ENCODE data around the gene ROPN1L.

ROPN1L gene

GRCh38 chr5:10427201-10427600 lies 14.5 kb upstream of the ROPN1L start:
- Histone ChIP-seq H3K9me3 (replicated peaks in 1 of 2; ENCODE audit: control insufficient read depth in 2 of 2, insufficient read depth in 1 of 2, low read depth in 1 of 2, low read length in 2 of 2) (no peaks in the 10 kb centered on the region), H4K8ac (ENCODE audit: low read depth, low read length) (no peak overlapping the region), H3K79me1 (ENCODE audit: low read depth, low read length) (no peaks in the 10 kb centered on the region), H2AK5ac (ENCODE audit: low read depth, low read length) (no peak overlapping the region), H3K4me2 (ENCODE audit: insufficient read depth, low read length, poor library complexity, severe bottlenecking) (no peak overlapping the region), H3K9ac (ENCODE audit: low read depth, low read length, poor library complexity) (no peak overlapping the region), H3K27ac (replicated peaks; ENCODE audit: low read length) (no peak overlapping the region), H2BK15ac (ENCODE audit: low read length) (no peak overlapping the region), H2AFZ (ENCODE audit: low read length) (no peak overlapping the region), H3K4me3 (ENCODE audit: low read length in 2 of 2) (no peak overlapping the region), H2BK120ac (ENCODE audit: low read depth, low read length) (no peak overlapping the region), H3K4me1 (ENCODE audit: control insufficient read depth in 2 of 2, insufficient read depth in 1 of 2, low read depth in 1 of 2, low read length in 2 of 2) (no peaks in the 10 kb centered on the region), H4K91ac (ENCODE audit: low read depth, low read length, poor library complexity) (no peak overlapping the region), H2BK5ac (ENCODE audit: low read length) (no peak overlapping the region), H3K27me3 (ENCODE audit: control insufficient read depth in 3 of 3, insufficient read depth in 3 of 3, low read depth in 1 of 3, low read length in 3 of 3) (no peaks in the 10 kb centered on the region), H3K14ac (ENCODE audit: low read length) (no peak overlapping the region), H2BK12ac (ENCODE audit: low read length) (no peak overlapping the region), H3K18ac (ENCODE audit: low read length) (no peak overlapping the region), H3K4ac (ENCODE audit: low read length) (no peak overlapping the region), H3K36me3 (replicated peaks in 1 of 2; ENCODE audit: control insufficient read depth in 2 of 2, insufficient read depth in 2 of 2, low read length in 2 of 2) (peaks cover 23 to 98% of the 10 kb centered on the region in 2 donors), H3K23ac (ENCODE audit: low read depth, low read length, poor library complexity) (no peak overlapping the region)
- no peak for DNase-seq (ENCODE audit: low spot score)
- no CpG with 5 or more reads among the region's 2 CpGs for WGBS, 2 donors (ENCODE audit: extremely low coverage in 2 of 2, insufficient read length in 2 of 2, insufficient replicate concordance in 1 of 2)

- Histone ChIP-seq H2BK15ac (ENCODE audit: low read length) (no peak overlapping the region), H3K4me3 (ENCODE audit: low read length in 2 of 2) (no peak overlapping the region), H3K4me1 (ENCODE audit: control insufficient read depth in 2 of 2, insufficient read depth in 1 of 2, low read depth in 1 of 2, low read length in 2 of 2) (no peaks in the 10 kb centered on the region), H3K4ac (ENCODE audit: low read length) (no peak overlapping the region), H3K23ac (ENCODE audit: low read depth, low read length, poor library complexity) (no peak overlapping the region), H3K79me1 (ENCODE audit: low read depth, low read length) (no peaks in the 10 kb centered on the region), H3K9ac (ENCODE audit: low read depth, low read length, poor library complexity) (no peak overlapping the region), H2BK12ac (ENCODE audit: low read length) (no peak overlapping the region), H3K9me3 (replicated peaks in 1 of 2; ENCODE audit: control insufficient read depth in 2 of 2, insufficient read depth in 1 of 2, low read depth in 1 of 2, low read length in 2 of 2) (no peaks in the 10 kb centered on the region), H3K27ac (replicated peaks; ENCODE audit: low read length) (no peak overlapping the region), H3K27me3 (ENCODE audit: control insufficient read depth in 3 of 3, insufficient read depth in 3 of 3, low read depth in 1 of 3, low read length in 3 of 3) (no peaks in the 10 kb centered on the region), H2BK5ac (ENCODE audit: low read length) (no peak overlapping the region), H3K18ac (ENCODE audit: low read length) (no peak overlapping the region), H3K14ac (ENCODE audit: low read length) (no peak overlapping the region), H2AK5ac (ENCODE audit: low read depth, low read length) (no peak overlapping the region), H4K91ac (ENCODE audit: low read depth, low read length, poor library complexity) (no peak overlapping the region), H2BK120ac (ENCODE audit: low read depth, low read length) (no peak overlapping the region), H3K4me2 (ENCODE audit: insufficient read depth, low read length, poor library complexity, severe bottlenecking) (no peak overlapping the region), H3K36me3 (replicated peaks in 1 of 2; ENCODE audit: control insufficient read depth in 2 of 2, insufficient read depth in 2 of 2, low read length in 2 of 2) (peaks cover 27 to 98% of the 10 kb centered on the region in 2 donors), H2AFZ (ENCODE audit: low read length) (no peak overlapping the region), H4K8ac (ENCODE audit: low read depth, low read length) (no peak overlapping the region)
- no CpG with 5 or more reads among the region's 2 CpGs for WGBS, 2 donors (ENCODE audit: extremely low coverage in 2 of 2, insufficient read length in 2 of 2, insufficient replicate concordance in 1 of 2)
- no peak for DNase-seq (ENCODE audit: low spot score)
Observed at GRCh38 chr5:10427978-10428377, 13.7 kb upstream of the ROPN1L start.

DNA sequence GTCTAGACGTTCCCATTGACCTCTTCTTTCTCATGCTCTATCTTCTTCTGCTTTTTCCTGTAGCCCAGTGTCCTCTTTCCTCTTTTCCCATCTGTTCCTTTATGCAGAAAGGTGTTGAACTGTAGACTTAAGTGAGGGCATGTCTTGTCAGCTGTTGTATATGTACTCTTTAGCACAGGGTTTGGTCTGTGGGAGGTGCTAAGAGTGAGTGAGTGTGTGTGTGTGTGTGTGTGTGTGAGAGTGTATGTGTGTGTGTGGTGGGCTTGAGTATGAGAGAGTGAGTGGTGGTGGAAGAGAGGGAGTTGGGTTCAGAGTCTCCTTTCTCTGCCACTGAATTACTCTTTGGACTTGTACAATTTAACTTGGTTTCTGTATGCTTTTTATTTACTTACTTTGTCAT lies 10.3 kb upstream of the ROPN1L start:
- Histone ChIP-seq H3K14ac (ENCODE audit: low read length) (no peak overlapping the region), H2BK5ac (ENCODE audit: low read length) (no peak overlapping the region), H3K4me1 (ENCODE audit: control insufficient read depth in 2 of 2, insufficient read depth in 1 of 2, low read depth in 1 of 2, low read length in 2 of 2) (no peaks in the 10 kb centered on the region), H2BK12ac (ENCODE audit: low read length) (no peak overlapping the region), H3K23ac (ENCODE audit: low read depth, low read length, poor library complexity) (no peak overlapping the region), H3K4ac (ENCODE audit: low read length) (no peak overlapping the region), H3K27ac (replicated peaks; ENCODE audit: low read length) (no peak overlapping the region), H3K9ac (ENCODE audit: low read depth, low read length, poor library complexity) (no peak overlapping the region), H2AK5ac (ENCODE audit: low read depth, low read length) (no peak overlapping the region), H2BK15ac (ENCODE audit: low read length) (no peak overlapping the region), H3K27me3 (ENCODE audit: control insufficient read depth in 3 of 3, insufficient read depth in 3 of 3, low read depth in 1 of 3, low read length in 3 of 3) (no peaks in the 10 kb centered on the region), H4K91ac (ENCODE audit: low read depth, low read length, poor library complexity) (no peak overlapping the region), H3K4me2 (ENCODE audit: insufficient read depth, low read length, poor library complexity, severe bottlenecking) (no peak overlapping the region), H3K79me1 (ENCODE audit: low read depth, low read length) (no peaks in the 10 kb centered on the region), H3K18ac (ENCODE audit: low read length) (no peak overlapping the region), H2AFZ (ENCODE audit: low read length) (no peak overlapping the region), H3K9me3 (replicated peaks in 1 of 2; ENCODE audit: control insufficient read depth in 2 of 2, insufficient read depth in 1 of 2, low read depth in 1 of 2, low read length in 2 of 2) (no peaks in the 10 kb centered on the region), H3K36me3 (replicated peaks in 1 of 2; ENCODE audit: control insufficient read depth in 2 of 2, insufficient read depth in 2 of 2, low read length in 2 of 2) (peaks cover 28 to 97% of the 10 kb centered on the region in 2 donors), H2BK120ac (ENCODE audit: low read depth, low read length) (no peak overlapping the region), H4K8ac (ENCODE audit: low read depth, low read length) (no peak overlapping the region), H3K4me3 (ENCODE audit: low read length in 2 of 2) (no peak overlapping the region)
- WGBS, 2 donors (ENCODE audit: extremely low coverage in 2 of 2, insufficient read length in 2 of 2, insufficient replicate concordance in 1 of 2), result no CpG with 5 or more reads among the region's 1 CpG
- no peak for DNase-seq (ENCODE audit: low spot score)

- Histone ChIP-seq H2BK15ac (ENCODE audit: low read length) (no peak overlapping the region), H3K27ac (replicated peaks; ENCODE audit: low read length) (no peak overlapping the region), H3K4me1 (ENCODE audit: control insufficient read depth in 2 of 2, insufficient read depth in 1 of 2, low read depth in 1 of 2, low read length in 2 of 2) (no peaks in the 10 kb centered on the region), H4K8ac (ENCODE audit: low read depth, low read length) (no peak overlapping the region), H2AFZ (ENCODE audit: low read length) (no peak overlapping the region), H3K79me1 (ENCODE audit: low read depth, low read length) (no peaks in the 10 kb centered on the region), H2BK5ac (ENCODE audit: low read length) (no peak overlapping the region), H3K9ac (ENCODE audit: low read depth, low read length, poor library complexity) (no peak overlapping the region), H2BK120ac (ENCODE audit: low read depth, low read length) (no peak overlapping the region), H3K9me3 (replicated peaks in 1 of 2; ENCODE audit: control insufficient read depth in 2 of 2, insufficient read depth in 1 of 2, low read depth in 1 of 2, low read length in 2 of 2) (no peaks in the 10 kb centered on the region), H3K4me2 (ENCODE audit: insufficient read depth, low read length, poor library complexity, severe bottlenecking) (no peak overlapping the region), H3K14ac (ENCODE audit: low read length) (no peak overlapping the region), H3K4ac (ENCODE audit: low read length) (no peak overlapping the region), H3K27me3 (ENCODE audit: control insufficient read depth in 3 of 3, insufficient read depth in 3 of 3, low read depth in 1 of 3, low read length in 3 of 3) (no peaks in the 10 kb centered on the region), H3K36me3 (replicated peaks in 1 of 2; ENCODE audit: control insufficient read depth in 2 of 2, insufficient read depth in 2 of 2, low read length in 2 of 2) (peaks cover 25 to 96% of the 10 kb centered on the region in 2 donors), H2BK12ac (ENCODE audit: low read length) (no peak overlapping the region), H2AK5ac (ENCODE audit: low read depth, low read length) (no peak overlapping the region), H4K91ac (ENCODE audit: low read depth, low read length, poor library complexity) (no peak overlapping the region), H3K23ac (ENCODE audit: low read depth, low read length, poor library complexity) (no peak overlapping the region), H3K18ac (ENCODE audit: low read length) (no peak overlapping the region), H3K4me3 (ENCODE audit: low read length in 2 of 2) (no peak overlapping the region)
- no CpG with 5 or more reads among the region's 8 CpGs for WGBS, 2 donors (ENCODE audit: extremely low coverage in 2 of 2, insufficient read length in 2 of 2, insufficient replicate concordance in 1 of 2)
- DNase-seq (ENCODE audit: low spot score), result no peak
Observed at GRCh38 chr5:10432059-10433008, 9.3 kb upstream of the ROPN1L start.
